WTC11 (cell line): ENCODE data around the gene SARDH. TPM values are rescaled to one million over a fixed set of nuclear protein-coding genes. Genes with fewer than 3 reads are reported as not detected.

Source experiments
- ATAC-seq: fragments of 200-7000 bp; cut with Tn5 transposase; 2 replicates; pipeline ENCODE4 v1.10.0; 2021; ENCODE audit warnings: mild to moderate bottlenecking, moderate library complexity
- CTCF ChIA-PET: fragments of 300-600 bp; sonication (Branson Sonifier 250); formaldehyde crosslinking; loops from one replicate; lab custom pipeline; 2021; ENCODE audit warnings: antibody characterized with exemption; lab: Charles Lee
- POLR2A ChIA-PET: fragments of 350-600 bp; sonication (Branson Sonifier 250); formaldehyde crosslinking; loops from one replicate; lab custom pipeline; 2021; ENCODE audit warnings: antibody characterized with exemption; lab: Charles Lee
- DNase-seq: peaks from one replicate; pipeline ENCODE4 v3.0.0; 2021; ENCODE audit warnings: low spot score
- H3K27ac Mint-ChIP-seq: 2 replicates; pipeline ENCODE4 v1.8.0; 2021; ENCODE audit warnings: mixed read lengths
- H3K27me3 Mint-ChIP-seq: 2 replicates; pipeline ENCODE4 v1.8.0; 2021; ENCODE audit warnings: low read depth, mild to moderate bottlenecking, moderate library complexity, mixed read lengths
- H3K36me3 Mint-ChIP-seq: 2 replicates; pipeline ENCODE4 v1.8.0; 2021; ENCODE audit warnings: mixed read lengths
- H3K4me1 Mint-ChIP-seq: 2 replicates; pipeline ENCODE4 v1.8.0; 2022; ENCODE audit warnings: mixed read lengths
- H3K4me3 Mint-ChIP-seq: 2 replicates; pipeline ENCODE4 v1.8.0; 2021; ENCODE audit warnings: mild to moderate bottlenecking, moderate library complexity, mixed read lengths
- H3K9me3 Mint-ChIP-seq: 2 replicates; pipeline ENCODE4 v1.8.0; 2021; ENCODE audit warnings: mixed read lengths
- AR ChIP-seq: fragments of 250-450 bp; sonication (Bioruptor Pico); IDR thresholded peaks from 2 replicates; pipeline ENCODE4 v1.9.0; 2021; ENCODE audit warnings: mild to moderate bottlenecking
- ATF2 ChIP-seq: sonication (generic); formaldehyde crosslinking; IDR thresholded peaks from 2 replicates; pipeline ENCODE4 v1.8.1; 2022; ENCODE audit warnings: low read depth, missing genetic modification reagents, borderline replicate concordance
- CBFB ChIP-seq: sonication (generic); formaldehyde crosslinking; IDR thresholded peaks from 2 replicates; pipeline ENCODE4 v1.8.1; 2022; ENCODE audit warnings: mild to moderate bottlenecking, low read depth, missing genetic modification reagents
- ERG ChIP-seq: fragments of 250-450 bp; sonication (Bioruptor Pico); IDR thresholded peaks from 2 replicates; pipeline ENCODE4 v1.8.0; 2021; ENCODE audit warnings: mild to moderate bottlenecking
- ESRRA ChIP-seq: sonication (generic); formaldehyde crosslinking; IDR thresholded peaks from 2 replicates; pipeline ENCODE4 v1.8.1; 2022; ENCODE audit warnings: mild to moderate bottlenecking, missing genetic modification reagents, borderline replicate concordance
- GABPB1 ChIP-seq: sonication (generic); formaldehyde crosslinking; IDR thresholded peaks from 2 replicates; pipeline ENCODE4 v1.8.1; 2023; ENCODE audit warnings: mild to moderate bottlenecking, missing genetic modification reagents
- MAX ChIP-seq: sonication (generic); formaldehyde crosslinking; IDR thresholded peaks from 2 replicates; pipeline ENCODE4 v1.8.0; 2022; ENCODE audit warnings: mild to moderate bottlenecking, missing genetic modification reagents
- NR2C2 ChIP-seq: sonication (generic); formaldehyde crosslinking; IDR thresholded peaks from 2 replicates; pipeline ENCODE4 v1.8.0; 2022; ENCODE audit warnings: mild to moderate bottlenecking, missing genetic modification reagents
- OVOL2 ChIP-seq: fragments of 250-450 bp; sonication (Bioruptor Pico); IDR thresholded peaks from 2 replicates; pipeline ENCODE4 v1.9.0; 2021; ENCODE audit warnings: mild to moderate bottlenecking, borderline replicate concordance
- ZNF121 ChIP-seq: sonication (generic); formaldehyde crosslinking; IDR thresholded peaks from 2 replicates; pipeline ENCODE4 v1.8.0; 2023; ENCODE audit warnings: missing genetic modification reagents
- ZNF425 ChIP-seq: fragments of 250-450 bp; sonication (Bioruptor Pico); conservative IDR thresholded peaks from 2 replicates; pipeline ENCODE4 v1.9.0; 2021; ENCODE audit warnings: mild to moderate bottlenecking
- total RNA-seq: library from RNA; stranded (reverse); gene quantifications from 3 replicates; pipeline ENCODE4 v1.2.3, GENCODE V29; 2021

Gene SARDH
- total RNA-seq, 1 experiment from 2014 or later: 8.5 TPM

- no peak for TF ChIP-seq MAX (CRISPR knock-in tag)
Observed at GRCh38 chr9:133684936-133685361, 53.2 kb downstream of the SARDH start (continued).

GRCh38 chr9:133684121-133684935, 53.8 kb downstream of the SARDH start:
- no peak for DNase-seq
- POLR2A ChIA-PET: interaction anchor here (0.6 kb wide), 1 partner anchor 1624 kb away, joined by 5 read pairs; no protein-coding TSS in a partner anchor
- ATAC-seq: no peak
- peak overlapping the region; percentile 68 for H3K27ac Mint-ChIP-seq
- H3K4me3 Mint-ChIP-seq: no peak overlapping the region
- no peaks in the 10 kb centered on the region for H3K9me3 Mint-ChIP-seq
- no peaks in the 10 kb centered on the region for H3K36me3 Mint-ChIP-seq
- CTCF ChIA-PET: interaction anchor here (1.5 kb wide), 1 partner anchor 14 kb away, joined by 4 read pairs; no protein-coding TSS in a partner anchor
- H3K4me1 Mint-ChIP-seq: peaks cover 2% of the 10 kb centered on the region; the same call in 1 of the 2 replicates
- no peak for TF ChIP-seq CBFB (CRISPR knock-in tag)
- H3K27me3 Mint-ChIP-seq: no peaks in the 10 kb centered on the region

- no peaks in the 10 kb centered on the region for H3K9me3 Mint-ChIP-seq
- no peak overlapping the region for H3K4me3 Mint-ChIP-seq
- H3K27ac Mint-ChIP-seq: peak overlapping the region; percentile 68
- POLR2A ChIA-PET: interaction anchor here (0.6 kb wide), 1 partner anchor 1624 kb away, joined by 5 read pairs; no protein-coding TSS in a partner anchor
- no peaks in the 10 kb centered on the region for H3K27me3 Mint-ChIP-seq
- TF ChIP-seq ERG (CRISPR knock-in tag): no peak
- no peak for TF ChIP-seq OVOL2 (CRISPR knock-in tag)
- no peak for TF ChIP-seq ESRRA
- TF ChIP-seq GABPB1 (CRISPR knock-in tag): no peak
- no peak for TF ChIP-seq ATF2
- TF ChIP-seq NR2C2 (CRISPR knock-in tag): no peak
- no peaks in the 10 kb centered on the region for H3K36me3 Mint-ChIP-seq
- no peak for DNase-seq
- peaks cover 2% of the 10 kb centered on the region; the same call in 1 of the 2 replicates for H3K4me1 Mint-ChIP-seq
- CTCF ChIA-PET: interaction anchor here (1.0 to 1.5 kb wide), 2 partner anchors 13 to 60 kb away, joined by 3 to 4 read pairs; no protein-coding TSS in a partner anchor
- ATAC-seq: no peak
Observed at GRCh38 chr9:133683586-133684120, 54.5 kb downstream of the SARDH start.

- no peak for TF ChIP-seq AR (CRISPR knock-in tag)
- no peak for TF ChIP-seq ZNF121 (CRISPR knock-in tag)
- TF ChIP-seq ZNF425: no peak
- ChIA-PET POLR2A (interaction anchor here (0.6 kb wide), 1 partner anchor 1625 kb away, joined by 5 read pairs; no protein-coding TSS in a partner anchor), CTCF (interaction anchor here (1.0 to 1.5 kb wide), 2 partner anchors 12 to 60 kb away, joined by 3 to 4 read pairs; no protein-coding TSS in a partner anchor)
- H3K27me3 Mint-ChIP-seq: no peaks in the 10 kb centered on the region
- DNase-seq: no peak
- H3K4me1 Mint-ChIP-seq: peaks cover 2% of the 10 kb centered on the region; the same call in 1 of the 2 replicates
- H3K4me3 Mint-ChIP-seq: no peak overlapping the region
- no peak overlapping the region for H3K27ac Mint-ChIP-seq
- no peaks in the 10 kb centered on the region for H3K9me3 Mint-ChIP-seq
- no peak for ATAC-seq
- no peaks in the 10 kb centered on the region for H3K36me3 Mint-ChIP-seq
Observed at GRCh38 chr9:133682818-133683585, 55.1 kb downstream of the SARDH start.
